ENCODE results near the gene BLMH.

DNA sequence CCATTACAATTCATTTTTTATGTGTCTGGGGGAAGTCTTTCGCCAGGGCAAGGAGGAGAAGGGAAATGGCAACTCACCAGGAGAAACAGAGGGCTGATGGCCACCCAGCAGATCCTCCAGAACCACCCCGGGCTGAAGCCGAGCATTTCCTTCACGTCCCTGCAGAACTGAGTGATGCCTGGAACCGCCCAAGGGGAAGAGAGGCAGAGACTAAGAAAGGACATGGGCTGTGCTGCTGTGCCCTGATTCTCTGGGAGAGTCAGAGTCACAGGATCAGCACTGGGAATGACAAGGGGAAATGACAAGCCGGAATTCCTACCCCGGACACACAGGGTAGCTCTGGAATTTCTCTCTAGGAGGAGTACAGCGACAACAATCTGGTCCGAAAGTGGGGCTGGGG lies 84.1 kb downstream of the BLMH start:
- TF ChIP-seq POLR2AphosphoS5 (IDR thresholded peaks at IDR 0.05; ENCODE audit: low read depth, low read length) (no peak), TAF1 (IDR thresholded peaks at IDR 0.05; ENCODE audit: borderline replicate concordance, insufficient read depth, low read length) (no peak)

Data from PFSK-1 (cell line).